Stimulated activated naive CD4-positive, alpha-beta T cell (primary cell): Measurements from ENCODE around the gene FAM47E.
A peak's percentile ranks its signal among the peaks of the same experiment; 100 is the strongest.
"Not testable (repeated sequence)": the region's sequence is repeated elsewhere in the genome, so short reads cannot be mapped to it uniquely, and the experiment has no call there.

ENCODE experiments used
- DNase-seq, 6 experiments: peaks; one replicate each; lab custom pipeline; 2025; lab: John Stamatoyannopoulos, UW

Gene FAM47E

GRCh38 chr4:76270244-76271175, 19.0 kb downstream of the FAM47E start:
- no peak for DNase-seq

- DNase-seq: no peak
Observed at GRCh38 chr4:76271248-76271647, 19.7 kb downstream of the FAM47E start.

GRCh38 chr4:76272073-76272472, 20.6 kb downstream of the FAM47E start:
- DNase-seq: no peak

GRCh38 chr4:76272582-76272981, 21.1 kb downstream of the FAM47E start:
- DNase-seq: no peak

GRCh38 chr4:76272999-76273398, 21.5 kb downstream of the FAM47E start:
- DNase-seq: no peak

GRCh38 chr4:76275486-76276124, 24.1 kb downstream of the FAM47E start:
- no peak for DNase-seq

- DNase-seq: no peak
Observed at GRCh38 chr4:76276813-76277212, 25.3 kb downstream of the FAM47E start.

GRCh38 chr4:76277667-76278066, 26.1 kb downstream of the FAM47E start:
- no peak for DNase-seq

- DNase-seq: no peak
Observed at GRCh38 chr4:76278583-76278982, 27.1 kb downstream of the FAM47E start.

- peak in 5 of 6 experiments; percentile 0 to 21 (median 3) for DNase-seq
Observed at GRCh38 chr4:76279462-76279861, 27.9 kb downstream of the FAM47E start.

- DNase-seq: no peak
Observed at GRCh38 chr4:76280488-76281441, 29.2 kb downstream of the FAM47E start.

- not testable (repeated sequence) for DNase-seq
Observed at GRCh38 chr4:76281594-76281993, 30.1 kb downstream of the FAM47E start.

- DNase-seq: no peak
Observed at GRCh38 chr4:76282941-76283689, 31.6 kb downstream of the FAM47E start.

GRCh38 chr4:76283900-76284299, 32.4 kb downstream of the FAM47E start:
- no peak for DNase-seq

GRCh38 chr4:76287811-76288210, 36.3 kb downstream of the FAM47E start:
- DNase-seq: not testable (repeated sequence)

GRCh38 chr4:76292730-76293129, 41.2 kb downstream of the FAM47E start:
- no peak for DNase-seq

- no peak for DNase-seq
Observed at GRCh38 chr4:76293772-76294171, 42.3 kb downstream of the FAM47E start.

- no peak for DNase-seq
Observed at GRCh38 chr4:76296286-76296820, 44.8 kb downstream of the FAM47E start.

- DNase-seq: no peak
Observed at GRCh38 chr4:76298227-76298626, 46.7 kb downstream of the FAM47E start.

GRCh38 chr4:76300012-76300411, 48.5 kb downstream of the FAM47E start:
- DNase-seq: no peak
